Activated T-cell treated with anti-CD3 and anti-CD28 coated beads, Interleukin-2, amount 50 U/mL, for 72 hours (primary cell): ENCODE data around the gene NKX6-2. TPM values are rescaled to one million over a fixed set of nuclear protein-coding genes. Genes with fewer than 3 reads are reported as not detected.
"Not testable (repeated sequence)": the region's sequence is repeated elsewhere in the genome, so short reads cannot be mapped to it uniquely, and the experiment has no call there.

Source experiments
- ATAC-seq, 2 donors: fragments of 150-1000 bp; cut with Tn5 transposase; replicated peaks in 1 of 2; 2 replicates each; pipeline ENCODE4 v1.10.0; 2021; ENCODE audit warnings: moderate library complexity in 2 of 2, mild to moderate bottlenecking in 1 of 2
- DNase-seq, 2 donors: peaks; one replicate each; pipeline ENCODE4 v3.0.0; 2021 to 2022; ENCODE audit warnings: mixed read lengths in 1 of 2
- H3K27ac Mint-ChIP-seq: one replicate; pipeline ENCODE4 v1.8.0; 2022; ENCODE audit warnings: mild to moderate bottlenecking, moderate library complexity, mixed read lengths
- H3K27me3 Mint-ChIP-seq: one replicate; pipeline ENCODE4 v1.8.0; 2022; ENCODE audit warnings: low read depth, mixed read lengths
- H3K36me3 Mint-ChIP-seq, 2 donors: one replicate each; pipeline ENCODE4 v1.8.0; 2022; ENCODE audit warnings: mixed read lengths in 2 of 2, mild to moderate bottlenecking in 1 of 2; ENCODE audit not compliant: insufficient read depth in 2 of 2
- H3K4me1 Mint-ChIP-seq: one replicate; pipeline ENCODE4 v1.8.0; 2022; ENCODE audit warnings: low read depth, mixed read lengths
- H3K4me3 Mint-ChIP-seq, 2 donors: one replicate each; pipeline ENCODE4 v1.8.0; 2022; ENCODE audit warnings: mild to moderate bottlenecking in 2 of 2, mixed read lengths in 2 of 2, moderate library complexity in 2 of 2
- H3K9me3 Mint-ChIP-seq, 2 donors: one replicate each; pipeline ENCODE4 v1.8.0; 2022; ENCODE audit warnings: mixed read lengths in 2 of 2
- total RNA-seq, 2 donors: library from RNA; stranded (reverse); gene quantifications; one replicate each; pipeline ENCODE4 v1.2.3, GENCODE V29; 2022

Gene NKX6-2
- total RNA-seq, 2 donors from 2014 or later = not detected

GRCh38 chr10:132776186-132776585 lies 9.8 kb downstream of the NKX6-2 start:
- Mint-ChIP-seq H3K27me3 (no peaks in the 10 kb centered on the region), H3K4me1 (no peaks in the 10 kb centered on the region), H3K9me3 (no peaks in the 10 kb centered on the region), H3K27ac (no peak overlapping the region), H3K4me3 (no peak overlapping the region), H3K36me3 (no peaks in the 10 kb centered on the region)
- no peak for ATAC-seq
- no peak for DNase-seq

- H3K27me3 Mint-ChIP-seq = no peaks in the 10 kb centered on the region
- ATAC-seq (no peak), DNase-seq (no peak)
- no peaks in the 10 kb centered on the region for H3K4me1 Mint-ChIP-seq
- H3K36me3 Mint-ChIP-seq = no peaks in the 10 kb centered on the region
- no peak overlapping the region for H3K27ac Mint-ChIP-seq
- no peak overlapping the region for H3K4me3 Mint-ChIP-seq
- H3K9me3 Mint-ChIP-seq = no peaks in the 10 kb centered on the region
Measured at GRCh38 chr10:132774902-132775863, 10.8 kb downstream of the NKX6-2 start.

GRCh38 chr10:132774181-132774901 lies 11.6 kb downstream of the NKX6-2 start:
- Mint-ChIP-seq H3K27ac (no peak overlapping the region), H3K27me3 (no peaks in the 10 kb centered on the region), H3K36me3 (no peaks in the 10 kb centered on the region), H3K4me1 (no peaks in the 10 kb centered on the region), H3K9me3 (no peaks in the 10 kb centered on the region), H3K4me3 (no peak overlapping the region)
- ATAC-seq (no peak), DNase-seq (no peak)

- not testable (repeated sequence) for H3K9me3 Mint-ChIP-seq
Measured at GRCh38 chr10:132772816-132773215, 13.1 kb downstream of the NKX6-2 start.

GRCh38 chr10:132770061-132771021 lies 15.6 kb downstream of the NKX6-2 start:
- Mint-ChIP-seq H3K27ac (no peak overlapping the region), H3K4me1 (no peaks in the 10 kb centered on the region), H3K4me3 (no peak overlapping the region), H3K36me3 (peaks cover 0 to 4% of the 10 kb centered on the region in 2 donors), H3K9me3 (no peaks in the 10 kb centered on the region), H3K27me3 (no peaks in the 10 kb centered on the region)
- ATAC-seq = no peak
- no peak for DNase-seq

More at GRCh38 chr10:132772816-132773215, 13.1 kb downstream of the NKX6-2 start:
- not testable (repeated sequence) for H3K4me1 Mint-ChIP-seq, H3K4me3 Mint-ChIP-seq, H3K36me3 Mint-ChIP-seq, DNase-seq, H3K27ac Mint-ChIP-seq, ATAC-seq, H3K27me3 Mint-ChIP-seq

GRCh38 chr10:132768346-132769248 lies 17.4 kb downstream of the NKX6-2 start:
- no peaks in the 10 kb centered on the region for H3K27me3 Mint-ChIP-seq

GRCh38 chr10:132766291-132766690 lies 19.7 kb downstream of the NKX6-2 start:
- no peaks in the 10 kb centered on the region for H3K27me3 Mint-ChIP-seq
- H3K36me3 Mint-ChIP-seq = peaks cover 0 to 4% of the 10 kb centered on the region in 2 donors
- H3K27ac Mint-ChIP-seq = no peak overlapping the region
- ATAC-seq (no peak), DNase-seq (no peak)
- peaks cover 13% of the 10 kb centered on the region for H3K4me1 Mint-ChIP-seq
- no peaks in the 10 kb centered on the region for H3K9me3 Mint-ChIP-seq
- H3K4me3 Mint-ChIP-seq = no peak overlapping the region

More at GRCh38 chr10:132768346-132769248, 17.4 kb downstream of the NKX6-2 start:
- no peak for ATAC-seq
- no peak overlapping the region for H3K4me3 Mint-ChIP-seq
- no peaks in the 10 kb centered on the region for H3K4me1 Mint-ChIP-seq
- H3K36me3 Mint-ChIP-seq = peaks cover 0 to 4% of the 10 kb centered on the region in 2 donors
- H3K9me3 Mint-ChIP-seq = no peaks in the 10 kb centered on the region
- H3K27ac Mint-ChIP-seq = no peak overlapping the region
- DNase-seq = no peak

GRCh38 chr10:132765435-132765834 lies 20.5 kb downstream of the NKX6-2 start:
- DNase-seq (no peak), ATAC-seq (no peak)
- Mint-ChIP-seq H3K9me3 (no peaks in the 10 kb centered on the region), H3K4me3 (no peak overlapping the region), H3K4me1 (peaks cover 13% of the 10 kb centered on the region), H3K36me3 (peaks cover 0 to 4% of the 10 kb centered on the region in 2 donors), H3K27ac (no peak overlapping the region), H3K27me3 (no peaks in the 10 kb centered on the region)

GRCh38 chr10:132764108-132764507 lies 21.8 kb downstream of the NKX6-2 start:
- ATAC-seq (no peak), DNase-seq (no peak)
- Mint-ChIP-seq H3K36me3 (peaks cover 0 to 4% of the 10 kb centered on the region in 2 donors), H3K4me1 (peaks cover 13% of the 10 kb centered on the region), H3K9me3 (no peaks in the 10 kb centered on the region), H3K27ac (no peak overlapping the region), H3K27me3 (no peaks in the 10 kb centered on the region), H3K4me3 (no peak overlapping the region)

- Mint-ChIP-seq H3K4me1 (peaks cover 13% of the 10 kb centered on the region), H3K9me3 (no peaks in the 10 kb centered on the region), H3K27ac (no peak overlapping the region), H3K36me3 (peaks cover 0 to 2% of the 10 kb centered on the region in 2 donors), H3K4me3 (no peak overlapping the region), H3K27me3 (no peaks in the 10 kb centered on the region)
- DNase-seq (no peak), ATAC-seq (no peak)
Measured at GRCh38 chr10:132763545-132763944, 22.4 kb downstream of the NKX6-2 start.

- no peaks in the 10 kb centered on the region for H3K27me3 Mint-ChIP-seq
- H3K4me1 Mint-ChIP-seq = peaks cover 13% of the 10 kb centered on the region
- no peaks in the 10 kb centered on the region for H3K9me3 Mint-ChIP-seq
- no peak overlapping the region for H3K4me3 Mint-ChIP-seq
- ATAC-seq (peak in 1 of 2 donors; percentile 25), DNase-seq (no peak)
- peaks cover 0 to under 1% of the 10 kb centered on the region in 2 donors for H3K36me3 Mint-ChIP-seq
- no peak overlapping the region for H3K27ac Mint-ChIP-seq
Measured at GRCh38 chr10:132762267-132762666, 23.7 kb downstream of the NKX6-2 start.
